GM18858 (cell line): ENCODE measurements around the gene NRL.

Source experiments
- ATAC-seq: cut with Tn5 transposase; IDR thresholded peaks from one replicate; pipeline ENCODE4 v1.9.1; 2021; ENCODE audit not compliant: unreplicated experiment

Gene NRL

GRCh38 chr14:24068711-24069410 lies 45.9 kb downstream of the NRL start:
- ATAC-seq, result no peak

- ATAC-seq, result no peak
Measured at GRCh38 chr14:24067133-24068082, 47.3 kb downstream of the NRL start.

GRCh38 chr14:24066496-24067132 lies 48.1 kb downstream of the NRL start:
- no peak for ATAC-seq

- no peak for ATAC-seq
Measured at GRCh38 chr14:24065408-24065807, 49.3 kb downstream of the NRL start.

GRCh38 chr14:24064856-24065255 lies 49.9 kb downstream of the NRL start:
- no peak for ATAC-seq

- ATAC-seq, result no peak
Measured at GRCh38 chr14:24064091-24064795, 50.5 kb downstream of the NRL start.

- ATAC-seq, result no peak
Measured at GRCh38 chr14:24063263-24063836, 51.4 kb downstream of the NRL start.

- ATAC-seq, result no peak
Measured at GRCh38 chr14:24062216-24062980, 52.4 kb downstream of the NRL start.

GRCh38 chr14:24060984-24061913 lies 53.5 kb downstream of the NRL start:
- ATAC-seq, result no peak

- no peak for ATAC-seq
Measured at GRCh38 chr14:24060443-24060842, 54.3 kb downstream of the NRL start.

- ATAC-seq, result no peak
Measured at GRCh38 chr14:24059841-24060388, 54.8 kb downstream of the NRL start.

- ATAC-seq, result no peak
Measured at GRCh38 chr14:24058951-24059475, 55.7 kb downstream of the NRL start.

GRCh38 chr14:24058260-24058950 lies 56.3 kb downstream of the NRL start:
- no peak for ATAC-seq

GRCh38 chr14:24057867-24058259 lies 56.9 kb downstream of the NRL start:
- no peak for ATAC-seq

GRCh38 chr14:24057271-24057670 lies 57.5 kb downstream of the NRL start:
- no peak for ATAC-seq

- ATAC-seq, result no peak
Measured at GRCh38 chr14:24056800-24057184, 58.0 kb downstream of the NRL start.

- no peak for ATAC-seq
Measured at GRCh38 chr14:24055971-24056799, 58.6 kb downstream of the NRL start.
